HG02571 (cell line): ENCODE measurements around the gene WDR31.
"Not testable (repeated sequence)": the region's sequence is repeated elsewhere in the genome, so short reads cannot be mapped to it uniquely, and the experiment has no call there.

Source experiments
- ATAC-seq: cut with Tn5 transposase; IDR thresholded peaks from one replicate; pipeline ENCODE4 v1.9.1; 2021; ENCODE audit warnings: mild to moderate bottlenecking, moderate library complexity; ENCODE audit not compliant: unreplicated experiment

Gene WDR31

DNA sequence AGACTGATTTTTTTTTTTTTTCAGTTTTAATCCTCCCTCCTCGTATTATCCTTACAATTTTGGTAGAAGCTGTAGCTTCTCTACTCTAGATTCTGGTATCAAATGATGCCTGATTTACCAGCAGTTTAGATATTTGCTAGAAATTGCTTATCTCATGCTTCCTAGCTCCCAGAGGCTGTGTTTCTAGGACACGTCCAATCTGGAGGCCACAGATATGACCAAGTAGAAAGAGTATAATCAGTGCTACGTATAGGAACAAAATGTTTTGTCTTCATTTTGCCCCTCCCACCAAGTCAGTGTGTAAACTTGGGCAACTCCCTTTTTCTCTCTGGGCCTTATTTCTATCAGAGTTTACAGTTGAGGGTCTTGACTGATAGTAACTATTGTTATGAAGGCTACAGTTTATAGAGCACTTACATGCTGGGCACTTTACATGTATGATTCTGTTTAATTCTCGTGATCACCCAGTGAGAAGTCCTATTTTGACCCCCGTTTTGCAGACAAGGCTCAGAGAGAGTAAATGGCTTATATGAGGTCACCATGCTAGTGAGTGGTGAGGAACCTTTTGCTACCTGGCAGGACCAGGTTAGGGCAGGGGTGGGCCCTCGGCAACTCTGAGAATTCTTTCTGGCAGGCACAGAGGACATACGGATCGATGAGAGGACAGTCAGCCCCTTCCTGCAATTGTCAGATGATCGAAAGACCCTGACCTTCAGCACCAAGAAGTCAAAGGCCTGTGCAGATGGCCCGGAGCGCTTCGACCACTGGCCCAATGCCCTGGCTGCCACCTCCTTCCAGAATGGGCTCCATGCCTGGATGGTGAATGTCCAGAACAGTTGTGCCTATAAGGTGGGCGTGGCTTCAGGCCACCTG, 29.1 kb upstream of the WDR31 start:
- ATAC-seq, result no peak

DNA sequence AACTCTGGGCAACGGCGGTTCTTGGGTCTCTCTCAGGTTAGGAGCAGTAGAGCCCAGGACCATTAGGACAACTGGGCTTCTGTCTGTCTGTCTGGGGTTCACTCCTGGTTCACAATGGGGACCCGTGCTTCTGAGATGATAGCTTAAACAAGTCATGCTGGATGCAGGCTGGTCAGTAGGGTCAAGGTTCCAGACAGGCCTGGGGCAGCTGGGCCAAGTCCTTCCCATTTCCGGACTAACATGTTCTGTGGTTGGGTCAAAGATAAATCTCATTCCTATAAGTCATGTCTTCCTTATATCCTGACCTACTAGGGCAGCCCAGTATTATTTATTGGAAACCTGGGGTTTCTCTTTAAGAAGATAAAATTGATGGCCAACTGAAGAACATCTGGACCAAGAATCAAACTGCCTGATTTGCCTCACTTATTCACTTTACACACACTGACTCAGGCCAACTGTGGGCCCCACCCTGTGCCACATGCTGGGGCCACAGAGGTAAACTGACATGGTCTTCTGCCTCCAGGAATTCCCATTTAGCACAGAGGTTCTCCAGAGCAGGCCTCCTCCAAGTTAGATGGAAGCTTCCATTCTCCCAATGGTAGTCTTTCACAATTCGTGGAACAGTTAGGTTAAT, 28.4 kb upstream of the WDR31 start:
- no peak for ATAC-seq

DNA sequence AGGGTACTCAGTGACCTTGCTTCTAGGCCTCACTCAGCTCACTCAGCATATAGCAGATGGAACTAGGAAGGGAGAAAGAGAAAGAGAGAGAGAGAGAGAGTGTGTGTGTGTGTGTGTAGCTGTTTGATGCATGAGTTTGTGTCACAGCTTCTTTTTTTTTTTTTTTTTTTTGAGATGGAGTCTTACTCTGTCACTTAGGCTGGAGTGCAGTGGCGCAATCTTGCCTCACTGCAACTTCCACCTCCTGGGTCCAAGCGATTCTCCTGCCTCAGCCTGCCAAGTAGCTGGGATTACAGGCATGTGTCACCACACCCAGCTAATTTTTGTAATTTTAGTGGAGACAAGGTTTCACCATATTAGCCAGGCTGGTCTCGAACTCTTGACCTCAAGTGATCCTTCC, 25.6 kb upstream of the WDR31 start:
- not testable (repeated sequence) for ATAC-seq

DNA sequence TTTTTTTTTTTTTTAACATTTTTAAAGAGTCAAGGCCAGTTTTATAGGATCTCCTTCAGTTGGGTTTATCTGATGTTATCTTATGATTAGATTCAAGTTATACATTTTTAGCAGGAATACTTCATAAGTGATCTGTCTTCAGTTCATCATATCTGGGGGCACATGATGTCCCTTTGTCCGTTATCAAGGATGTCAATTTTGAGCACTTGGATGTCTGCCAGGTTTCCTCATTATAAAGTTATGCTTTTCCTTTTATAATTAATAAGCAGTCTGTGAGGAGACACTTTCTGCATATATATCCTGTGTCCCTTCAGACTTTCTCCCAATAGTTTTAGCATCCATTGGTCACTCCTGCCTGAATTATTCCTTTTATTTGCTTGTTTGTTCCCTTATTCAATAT, 24.9 kb upstream of the WDR31 start:
- no peak for ATAC-seq

DNA sequence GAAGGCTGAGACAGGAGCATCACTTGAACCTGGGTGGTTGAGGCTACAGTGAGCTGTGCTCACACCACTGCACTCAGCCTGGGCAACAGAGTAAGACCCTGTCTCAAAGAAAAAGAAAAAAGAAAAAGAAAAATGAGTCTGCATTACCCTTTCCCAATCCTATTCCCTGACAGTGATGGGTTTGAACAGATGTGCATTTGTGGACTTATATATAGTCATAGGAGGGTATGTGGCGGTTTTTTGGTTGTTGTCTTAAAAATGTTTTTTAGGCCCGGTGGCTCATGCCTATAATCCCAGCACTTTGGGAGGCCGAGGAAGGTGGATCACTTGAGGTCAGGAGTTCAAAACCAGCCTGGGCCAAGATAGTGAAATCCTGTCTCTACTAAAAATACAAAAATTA, 23.3 kb upstream of the WDR31 start:
- no peak for ATAC-seq

DNA sequence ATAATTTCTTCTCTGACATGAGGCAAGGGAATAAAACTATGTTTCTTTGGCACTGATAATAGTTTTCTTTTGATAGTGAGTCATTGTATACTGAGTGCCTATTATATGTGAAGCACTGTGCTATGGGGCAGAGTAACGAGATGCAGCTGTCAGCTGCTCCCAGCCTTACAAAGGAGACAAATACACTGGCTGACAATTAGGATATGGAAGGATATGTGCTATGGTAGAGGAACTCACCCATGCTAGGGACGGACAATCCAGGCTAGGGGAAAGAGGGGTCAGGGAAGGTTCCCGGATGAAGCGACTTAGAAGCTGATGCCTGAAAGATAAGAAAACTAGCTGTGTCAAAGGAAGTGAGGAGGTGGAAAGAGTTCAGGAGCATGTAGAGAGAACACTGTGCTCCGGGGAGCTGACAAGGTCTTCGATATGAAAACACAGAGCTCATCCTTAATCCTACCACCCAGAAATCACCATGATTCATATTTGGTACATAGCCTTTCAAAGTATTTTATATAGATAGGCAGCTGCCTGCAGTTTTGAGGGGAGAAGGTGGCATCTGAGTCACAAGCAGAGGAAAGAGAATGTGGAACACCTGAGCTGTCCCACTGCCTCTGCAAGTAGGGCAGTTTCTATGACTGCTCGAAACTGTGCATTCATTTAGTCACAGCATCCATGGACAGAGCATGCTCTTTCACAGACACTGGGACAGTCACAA, 21.4 kb upstream of the WDR31 start:
- ATAC-seq, result no peak

DNA sequence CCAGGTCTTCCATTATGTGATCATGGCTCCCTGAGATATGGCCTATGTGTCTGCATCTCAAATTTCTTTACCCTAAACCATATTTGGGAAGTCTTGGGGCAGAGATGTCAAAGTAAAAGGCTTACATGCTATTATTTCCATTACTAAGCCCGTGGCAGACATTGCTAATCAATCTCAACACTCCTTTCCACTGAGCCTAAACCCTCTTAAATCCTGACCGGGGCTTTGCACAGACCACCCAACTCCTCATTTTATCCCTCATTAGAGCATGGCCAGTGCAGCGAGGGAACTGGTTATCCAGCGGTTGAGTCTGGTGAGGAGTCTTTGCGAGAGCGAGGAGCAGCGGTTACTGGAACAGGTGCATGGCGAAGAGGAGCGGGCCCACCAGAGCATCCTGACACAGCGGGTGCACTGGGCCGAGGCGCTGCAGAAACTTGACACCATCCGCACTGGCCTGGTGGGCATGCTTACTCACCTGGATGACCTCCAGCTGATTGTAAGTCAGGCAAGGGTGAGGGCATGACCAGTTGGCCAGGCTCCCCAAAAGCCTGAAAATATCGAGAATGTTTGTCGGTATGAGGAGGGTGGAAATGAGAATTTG, 20.3 kb upstream of the WDR31 start:
- ATAC-seq, result no peak

DNA sequence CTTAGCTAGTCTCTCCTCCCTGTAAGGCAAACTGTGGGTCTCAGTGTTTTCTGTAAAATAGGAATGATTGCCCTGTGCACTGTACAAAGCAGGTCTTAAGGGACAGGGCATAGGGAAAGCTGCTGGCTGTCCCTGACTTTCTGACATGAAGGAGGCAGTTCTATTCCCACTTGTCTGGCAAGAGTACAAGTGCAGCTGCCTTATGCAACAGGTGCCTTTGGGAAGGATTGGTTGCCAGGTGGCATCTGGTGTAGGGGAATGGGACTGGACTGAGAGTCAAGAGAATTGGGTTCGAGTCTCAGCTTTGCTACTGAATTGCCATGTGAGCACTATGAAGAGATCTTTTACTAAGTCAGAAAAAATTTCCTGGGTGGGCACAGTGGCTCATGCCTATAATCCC, 19.3 kb upstream of the WDR31 start:
- no peak for ATAC-seq

DNA sequence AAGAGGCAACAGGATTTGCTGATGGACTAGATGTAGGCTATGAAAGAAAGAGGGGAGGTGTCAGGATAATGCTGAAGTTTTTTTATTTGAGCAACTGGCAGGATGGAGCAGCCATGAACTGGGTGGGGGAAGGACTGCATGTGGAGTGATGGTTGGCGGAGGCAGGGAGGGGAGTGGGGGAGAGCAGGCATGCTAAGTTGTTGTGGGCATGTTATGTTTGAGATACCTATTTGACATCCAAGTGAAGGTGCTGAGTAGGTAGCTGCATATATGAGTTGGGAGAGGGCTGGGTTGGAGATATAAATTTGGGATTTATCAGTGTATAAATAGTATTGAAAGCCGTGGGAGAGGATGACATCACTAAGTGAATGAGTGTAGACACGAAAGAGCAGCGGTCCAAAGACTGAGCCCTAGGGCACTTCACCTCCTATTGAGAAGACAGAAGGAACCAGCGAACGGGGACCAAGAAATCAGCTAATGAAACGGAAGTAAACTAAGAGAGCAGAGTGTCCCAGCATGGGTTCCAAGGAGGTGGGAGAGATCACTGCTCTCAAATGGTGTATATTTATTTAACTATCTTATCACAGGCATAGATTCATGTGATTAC, 16.7 kb upstream of the WDR31 start:
- no peak for ATAC-seq

DNA sequence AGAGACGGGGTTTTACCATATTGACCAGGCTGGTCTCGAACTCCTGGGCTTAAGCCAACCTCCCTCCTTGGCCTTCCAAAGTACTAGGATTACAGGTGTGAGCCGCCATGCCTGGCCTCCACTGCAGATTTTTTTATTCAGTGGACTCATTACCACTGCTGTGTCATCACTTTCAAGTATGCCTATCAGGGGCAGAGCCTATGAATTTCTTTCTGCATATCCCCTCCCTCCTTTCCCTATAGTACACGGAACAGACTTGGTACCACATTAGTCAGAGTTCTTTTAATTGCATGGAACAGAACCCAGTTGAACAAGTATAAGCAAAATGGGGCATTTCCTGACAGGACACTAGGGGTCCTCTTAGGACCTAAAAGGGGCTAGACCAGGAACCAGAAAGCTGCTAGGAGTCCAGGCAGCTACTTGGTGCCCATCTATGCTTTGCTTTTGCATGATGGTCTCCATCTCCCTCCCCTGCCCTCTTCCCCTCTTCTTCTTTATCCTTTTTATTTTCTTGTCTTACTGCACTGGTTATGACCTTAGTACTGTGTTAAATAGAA, 15.0 kb upstream of the WDR31 start:
- ATAC-seq, result no peak

DNA sequence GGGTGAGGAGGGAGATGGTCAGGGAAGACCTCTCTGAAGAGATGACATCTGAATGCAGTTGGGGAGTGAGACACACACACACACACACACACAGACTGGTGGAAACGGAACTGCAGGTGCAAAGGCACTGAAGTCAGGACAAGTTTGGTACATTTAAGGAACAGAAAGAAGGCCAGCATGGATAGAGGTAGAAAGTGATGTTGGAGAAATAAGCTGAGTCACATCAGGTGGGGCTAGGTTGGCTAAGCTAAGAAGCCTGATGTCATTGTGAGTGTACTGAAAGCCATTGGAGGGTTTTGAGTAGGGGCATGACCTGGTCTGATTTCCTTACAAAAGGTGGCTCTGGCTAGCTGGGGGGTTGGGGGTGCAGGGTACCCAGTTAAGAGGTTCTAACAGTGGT, 12.3 kb upstream of the WDR31 start:
- ATAC-seq, result no peak

DNA sequence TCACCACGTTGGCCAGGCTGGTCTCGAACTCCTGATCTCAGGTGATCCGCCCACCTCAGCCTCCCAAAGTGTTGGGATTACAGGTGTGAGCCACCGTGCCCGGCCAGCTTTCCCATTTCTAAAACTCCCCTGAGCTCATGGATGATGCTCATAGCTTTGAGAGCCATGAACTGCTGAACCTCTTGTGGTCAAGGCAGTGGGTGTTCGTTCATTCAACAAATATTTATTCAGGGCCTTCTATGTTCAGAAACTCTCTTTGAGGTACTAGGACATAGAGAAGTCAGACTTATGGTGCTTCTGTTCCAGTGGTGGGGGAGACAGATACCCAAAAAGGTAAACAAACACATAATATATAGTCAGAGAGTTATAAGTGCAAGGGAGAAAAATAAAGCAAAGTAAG, 11.9 kb upstream of the WDR31 start:
- no peak for ATAC-seq

DNA sequence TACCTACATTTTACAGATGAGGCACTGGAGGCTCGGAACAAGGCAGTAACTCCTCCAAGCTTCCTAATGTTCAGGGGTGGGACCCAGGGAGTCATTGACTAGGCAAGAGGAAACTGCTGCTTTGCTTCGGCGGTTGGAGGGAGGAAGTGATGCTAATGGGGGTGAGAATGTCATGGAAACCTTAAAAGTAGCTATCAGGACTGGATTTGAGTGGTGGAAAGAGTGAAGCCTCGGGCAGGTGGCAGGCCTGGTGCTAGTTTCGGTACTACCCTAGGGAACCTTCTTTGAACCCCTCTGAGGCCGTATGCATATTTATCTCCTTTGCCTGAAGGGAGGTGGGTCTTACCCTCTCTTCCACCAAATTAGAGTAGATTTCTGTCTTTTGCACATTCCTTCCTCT, 10.9 kb upstream of the WDR31 start:
- no peak for ATAC-seq

DNA sequence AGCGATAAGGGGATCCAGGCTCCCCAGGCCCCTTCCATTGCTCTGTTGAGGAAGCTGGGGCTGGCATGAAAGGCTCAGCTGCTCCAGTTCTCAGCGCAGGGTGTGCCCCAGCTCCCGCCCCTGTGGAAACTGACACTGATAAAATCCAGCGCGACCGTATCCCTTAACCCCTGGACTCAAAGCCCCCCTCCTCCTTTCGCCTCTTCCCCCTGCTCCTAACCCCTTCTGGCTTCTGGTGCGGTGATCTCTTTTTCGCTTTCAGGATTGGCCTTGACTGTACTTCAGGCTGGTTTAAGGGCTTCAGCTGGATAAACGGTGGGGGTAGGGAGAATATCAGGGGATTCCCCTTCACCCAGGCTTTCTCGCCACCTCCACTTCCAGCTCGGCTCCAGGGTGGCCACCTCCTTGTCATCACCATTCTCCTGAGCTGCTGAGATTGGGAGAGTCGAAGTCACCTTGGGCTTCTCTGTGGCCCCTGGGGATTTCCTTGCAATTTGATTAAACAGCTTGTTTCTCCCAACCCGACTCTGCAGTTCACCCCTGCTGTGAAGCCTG, 10.1 kb upstream of the WDR31 start:
- no peak for ATAC-seq

DNA sequence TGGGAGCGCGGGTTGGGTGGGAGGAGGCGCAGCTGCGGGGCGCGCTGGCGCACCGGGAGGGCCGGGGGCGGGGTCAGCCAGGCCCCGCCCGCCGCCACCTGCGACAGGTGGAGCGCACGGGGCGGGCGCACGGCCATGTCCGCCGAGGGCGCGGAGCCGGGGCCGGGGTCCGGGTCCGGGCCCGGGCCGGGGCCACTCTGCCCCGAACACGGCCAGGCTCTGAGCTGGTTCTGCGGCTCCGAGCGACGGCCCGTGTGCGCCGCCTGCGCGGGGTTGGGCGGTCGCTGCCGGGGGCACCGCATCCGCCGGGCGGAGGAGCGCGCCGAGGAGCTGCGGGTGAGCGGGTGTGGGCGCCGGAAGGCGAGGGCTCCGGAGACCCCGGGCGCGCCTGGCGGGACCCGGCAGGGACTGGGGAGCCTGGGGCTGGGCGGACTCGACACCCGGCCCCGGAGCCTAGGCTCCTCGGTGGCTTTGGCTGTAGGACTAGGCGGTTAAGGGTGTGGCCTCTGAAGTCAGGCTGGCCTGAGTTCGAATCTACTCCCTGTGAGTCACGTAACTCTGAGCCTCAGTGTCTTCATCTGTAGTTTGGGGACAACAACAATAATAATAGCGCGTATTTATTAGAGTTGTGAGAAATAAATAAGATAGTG, 9.5 kb upstream of the WDR31 start, which contains the start of gene BSPRY:
Gene BSPRY, plus strand, starts transcription at position 97 of the 650 bp plus-strand sequence. Its CDS starts 39 bp downstream, at position 136.
- ATAC-seq, result no peak

DNA sequence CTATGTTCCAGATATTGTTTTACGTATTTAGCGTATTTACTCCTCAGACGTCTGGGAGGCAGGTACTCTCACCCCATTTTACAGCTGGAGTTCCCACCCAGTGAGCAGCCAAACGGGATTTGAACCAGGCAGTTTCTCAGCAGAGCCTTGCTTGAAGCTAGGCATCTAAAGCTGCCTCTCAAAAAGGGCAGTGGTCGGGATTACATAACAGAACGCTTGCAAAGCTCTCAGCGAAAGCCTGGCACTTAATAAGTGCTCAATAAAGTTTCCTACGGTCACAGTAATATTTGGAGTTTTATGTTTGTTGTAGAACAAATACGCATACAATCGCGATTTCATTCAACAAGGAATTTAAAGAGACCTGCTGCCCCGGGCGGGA, 9.0 kb upstream of the WDR31 start:
- no peak for ATAC-seq

DNA sequence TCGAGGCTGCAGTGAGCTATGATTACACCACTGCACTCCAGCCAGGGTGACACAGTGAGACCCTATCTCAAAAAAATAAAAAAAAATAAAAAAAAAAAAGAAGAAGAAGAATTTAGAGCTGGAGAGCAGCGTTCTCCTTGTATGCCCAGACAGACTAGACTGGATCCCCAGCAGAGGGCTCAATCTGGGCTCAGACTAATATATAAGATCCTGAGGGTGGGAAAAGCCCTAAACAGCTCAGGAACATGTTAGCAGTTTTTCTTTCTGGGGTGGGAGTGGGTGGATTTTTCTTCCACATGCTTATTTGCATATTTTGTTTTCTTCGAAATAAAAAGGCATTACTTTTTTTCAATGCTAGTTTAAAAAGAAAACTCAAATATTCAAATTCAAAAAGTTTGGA, 8.4 kb upstream of the WDR31 start:
- no peak for ATAC-seq

DNA sequence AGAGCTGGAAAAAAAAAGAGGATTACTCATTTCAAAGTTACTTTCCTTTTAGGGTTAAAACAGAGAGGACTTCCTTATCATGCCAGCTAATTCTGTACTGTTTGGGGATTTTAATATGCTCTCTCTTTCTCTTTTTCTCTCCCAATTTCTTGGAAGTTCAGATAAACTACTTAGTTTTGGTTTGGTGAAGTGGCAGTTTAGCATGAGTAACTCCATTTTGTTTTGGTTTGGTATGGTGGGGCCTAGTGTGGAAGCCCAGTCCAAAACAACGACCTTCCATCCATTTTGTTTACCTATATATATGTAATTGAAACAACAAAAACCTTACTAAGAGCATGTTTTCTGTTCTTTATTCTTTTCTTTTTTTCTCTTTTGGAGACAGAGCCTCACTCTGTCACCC, 5.6 kb upstream of the WDR31 start:
- ATAC-seq, result no peak

DNA sequence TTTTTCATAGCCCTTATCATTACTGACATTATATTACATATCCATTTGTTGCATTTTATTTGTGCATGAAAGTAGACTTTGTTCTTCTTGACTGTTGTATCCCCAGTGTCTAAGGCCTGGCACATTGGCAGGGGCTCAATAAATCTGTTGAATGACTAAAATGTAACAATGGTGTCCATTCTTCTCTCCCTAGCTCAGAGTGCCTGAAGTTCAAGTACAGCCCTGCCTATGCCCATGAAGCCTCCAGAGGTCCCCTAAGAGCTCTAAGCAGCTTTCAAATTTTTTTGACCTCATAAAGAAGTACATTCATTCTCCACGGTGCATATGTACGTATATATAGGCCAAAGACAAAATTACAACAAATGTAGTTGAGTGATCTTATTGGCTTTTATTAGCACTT, 5.1 kb upstream of the WDR31 start:
- ATAC-seq, result no peak

DNA sequence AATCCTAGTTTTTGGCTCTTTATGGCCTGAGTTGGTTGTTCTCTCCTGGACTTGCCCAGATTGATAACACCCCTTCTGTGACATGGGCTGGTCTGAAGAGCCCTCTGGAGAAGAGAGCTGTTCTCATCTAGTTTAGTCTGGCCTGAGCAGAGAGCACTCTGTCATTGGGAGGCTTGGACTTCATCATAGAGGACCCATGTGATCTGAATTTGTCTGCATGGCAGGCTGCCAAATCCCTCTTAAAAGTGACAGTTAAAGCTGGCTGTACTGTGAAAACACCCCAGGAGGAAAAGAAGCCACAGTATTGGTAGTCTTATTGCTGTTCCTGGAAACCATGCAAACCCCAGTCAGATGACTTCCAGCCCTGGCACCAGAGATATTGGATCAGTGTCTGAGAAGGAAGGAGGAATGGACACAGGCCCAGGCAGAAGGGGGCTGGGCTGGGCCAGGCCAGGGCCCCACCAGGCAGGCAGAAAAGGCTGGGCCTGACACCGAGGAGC, 3.7 kb upstream of the WDR31 start:
- ATAC-seq, result no peak
